ENCODE measurements around the gene SYT7. TPM values are rescaled to one million over a fixed set of nuclear protein-coding genes. Genes with fewer than 3 reads are reported as not detected.

The SYT7 gene
- total and polyA plus RNA-seq, 10 of the 15 experiments (the other 5 are each of a cell fraction or from before 2014, with no cell fraction given): not detected

DNA sequence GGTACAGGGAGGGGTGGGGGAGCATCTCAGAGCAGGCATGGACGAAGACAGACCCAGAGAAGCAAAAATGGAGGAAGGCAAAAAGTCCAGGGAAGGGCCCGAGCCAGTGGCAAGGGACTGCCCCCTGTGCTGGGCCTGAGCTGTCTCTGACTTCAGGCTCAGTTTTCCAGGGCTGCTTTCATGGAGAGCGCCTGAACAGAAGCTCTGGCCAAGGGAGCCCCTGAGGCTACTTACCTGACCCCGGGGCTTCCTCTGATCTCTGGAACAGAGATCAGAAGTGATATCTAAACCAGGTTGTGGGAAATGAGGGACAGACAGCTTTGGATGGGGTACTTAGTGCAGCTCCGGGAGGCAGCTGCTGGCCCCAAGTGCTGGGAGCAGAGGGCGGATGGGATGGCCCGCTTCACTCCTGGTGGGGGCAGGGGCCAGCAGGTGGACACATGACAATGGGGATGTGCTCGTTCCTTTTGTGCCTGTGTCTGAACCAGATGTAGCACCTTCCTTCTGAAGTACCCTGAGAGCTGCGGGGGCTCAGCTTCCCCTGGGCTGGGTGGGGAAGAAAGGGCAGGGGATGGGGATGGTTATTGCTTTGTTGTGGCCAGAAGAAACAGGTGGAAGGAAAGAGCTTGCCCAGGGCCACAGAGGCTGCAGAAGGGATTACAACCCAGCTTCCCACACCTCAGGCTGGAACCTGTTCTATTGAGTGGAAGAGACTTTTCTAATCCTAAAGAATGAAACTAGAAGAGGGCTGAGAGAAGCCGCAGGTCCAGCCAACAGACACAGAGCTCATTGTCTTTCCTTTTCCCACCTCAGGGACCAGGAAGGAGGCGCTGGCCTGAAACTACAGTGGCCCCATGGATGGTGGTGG, 66.6 kb downstream of the SYT7 start (continued):
- TF ChIP-seq, protein P1, sequence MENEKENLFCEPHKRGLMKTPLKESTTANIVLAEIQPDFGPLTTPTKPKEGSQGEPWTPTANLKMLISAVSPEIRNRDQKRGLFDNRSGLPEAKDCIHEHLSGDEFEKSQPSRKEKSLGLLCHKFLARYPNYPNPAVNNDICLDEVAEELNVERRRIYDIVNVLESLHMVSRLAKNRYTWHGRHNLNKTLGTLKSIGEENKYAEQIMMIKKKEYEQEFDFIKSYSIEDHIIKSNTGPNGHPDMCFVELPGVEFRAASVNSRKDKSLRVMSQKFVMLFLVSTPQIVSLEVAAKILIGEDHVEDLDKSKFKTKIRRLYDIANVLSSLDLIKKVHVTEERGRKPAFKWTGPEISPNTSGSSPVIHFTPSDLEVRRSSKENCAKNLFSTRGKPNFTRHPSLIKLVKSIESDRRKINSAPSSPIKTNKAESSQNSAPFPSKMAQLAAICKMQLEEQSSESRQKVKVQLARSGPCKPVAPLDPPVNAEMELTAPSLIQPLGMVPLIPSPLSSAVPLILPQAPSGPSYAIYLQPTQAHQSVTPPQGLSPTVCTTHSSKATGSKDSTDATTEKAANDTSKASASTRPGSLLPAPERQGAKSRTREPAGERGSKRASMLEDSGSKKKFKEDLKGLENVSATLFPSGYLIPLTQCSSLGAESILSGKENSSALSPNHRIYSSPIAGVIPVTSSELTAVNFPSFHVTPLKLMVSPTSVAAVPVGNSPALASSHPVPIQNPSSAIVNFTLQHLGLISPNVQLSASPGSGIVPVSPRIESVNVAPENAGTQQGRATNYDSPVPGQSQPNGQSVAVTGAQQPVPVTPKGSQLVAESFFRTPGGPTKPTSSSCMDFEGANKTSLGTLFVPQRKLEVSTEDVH (IDR thresholded peaks at IDR 0.05; ENCODE audit: low read depth, partially characterized antibody): no peak
- TF ChIP-seq POLR2AphosphoS2 (IDR thresholded peaks at IDR 0.05; ENCODE audit: low read depth, low read length): no peak
- no peak for TF ChIP-seq ESRRA (IDR thresholded peaks at IDR 0.05; ENCODE audit: low read length)
- TF ChIP-seq STAT3 (IDR thresholded peaks at IDR 0.05; ENCODE audit: low read depth, low read length): no peak
- no peak for TF ChIP-seq FOXM1 (IDR thresholded peaks at IDR 0.05; ENCODE audit: low read depth, low read length)
- TF ChIP-seq EGR1 (IDR thresholded peaks at IDR 0.05; ENCODE audit: borderline replicate concordance in 1 of 2, low read depth in 2 of 2, low read length in 2 of 2): no peak

DNA sequence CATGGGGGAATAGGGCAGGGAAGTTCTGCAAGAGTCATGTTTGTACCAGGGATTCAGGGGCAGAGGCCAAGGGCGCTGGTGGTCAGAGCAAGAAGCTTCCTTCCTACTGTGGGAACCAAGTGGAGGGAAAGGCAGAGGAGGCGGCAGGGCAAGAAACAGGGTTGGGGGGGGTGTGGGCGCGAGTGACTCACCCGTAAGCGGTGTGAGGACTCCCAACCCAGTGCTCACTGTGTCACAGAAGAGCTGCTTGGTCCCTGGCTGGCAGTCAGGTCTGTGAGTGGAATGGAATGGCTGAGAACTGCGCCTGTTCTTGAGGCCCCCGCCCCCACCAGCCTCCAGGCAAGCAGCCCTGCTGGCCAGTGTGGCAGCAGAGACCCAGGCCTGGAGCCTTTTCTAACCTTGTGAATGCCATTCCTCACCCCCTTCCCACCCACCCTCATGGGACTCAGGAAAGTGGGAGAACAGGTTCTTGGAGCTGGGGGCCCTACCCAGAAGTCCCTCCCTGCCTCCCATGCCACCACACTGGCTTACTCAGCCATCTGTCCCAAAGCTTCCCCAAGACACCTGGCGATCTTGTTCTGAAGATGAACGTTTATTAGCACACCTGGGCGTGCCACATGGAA, 67.6 kb downstream of the SYT7 start:
- no peaks in the 10 kb centered on the region for H3K4me1 ChIP-seq (ENCODE audit: control insufficient read depth, insufficient read depth, low read length)
- H4K20me1 ChIP-seq (ENCODE audit: control insufficient read depth, insufficient read depth): no peaks in the 10 kb centered on the region; the same call in 1 of the 2 replicates
- intact Hi-C loops (cut with micrococcal nuclease; ENCODE audit: unreplicated experiment) (no loop called here), in situ Hi-C loops (cut with MboI) (no loop called here)
- no peak overlapping the region for H3K4me2 ChIP-seq (ENCODE audit: control insufficient read depth, insufficient read depth)
- no peaks in the 10 kb centered on the region for H3K36me3 ChIP-seq (ENCODE audit: control insufficient read depth in 2 of 2, insufficient read depth in 2 of 2, low read length in 1 of 2)
- POLR2A ChIA-PET: no interaction called here
- RAD21 ChIA-PET (ENCODE audit: unreplicated experiment): no interaction called here
- peaks cover 4 to 5% of the 10 kb centered on the region in 2 experiments; a peak in 2 of 4 replicates for H3K27me3 ChIP-seq (replicated peaks in 1 of 2; ENCODE audit: control insufficient read depth in 2 of 2, insufficient read depth in 2 of 2, low read length in 1 of 2)
- H3K9ac ChIP-seq (ENCODE audit: control insufficient read depth, insufficient read depth, low read length): no peak overlapping the region
- H3K79me2 ChIP-seq (ENCODE audit: control insufficient read depth, insufficient read depth, low read length): no peaks in the 10 kb centered on the region
- no TSS peak for BruUV-seq (replicated peaks)
- no peak for ATAC-seq
- no peak for DNase-seq (ENCODE audit: low read depth, low spot score)
- no peak overlapping the region for H2AFZ ChIP-seq (ENCODE audit: control insufficient read depth, low read depth, low read length)
- CTCF ChIA-PET: interaction anchor here (0.5 to 2.0 kb wide), 5 partner anchors 17 to 125 kb away, joined by 3 to 14 read pairs (median 4); no protein-coding TSS in a partner anchor
- SMC1A ChIA-PET (ENCODE audit: uncharacterized antibody, unreplicated experiment): no interaction called here
- 25% methylated on average over 7 of the region's 11 CpGs for WGBS (ENCODE audit: insufficient coverage, insufficient replicate concordance, low lambda C conversion rate, missing lambda C conversion rate)
- FAIRE-seq: no peak
- H3K4me3 ChIP-seq: no peak overlapping the region
- H3K27ac ChIP-seq (ENCODE audit: control insufficient read depth, insufficient read depth): no peak overlapping the region
- H3K9me3 ChIP-seq (replicated peaks; ENCODE audit: control insufficient read depth, insufficient read depth, low read length): no peaks in the 10 kb centered on the region
- TF ChIP-seq EED (IDR thresholded peaks at IDR 0.05; ENCODE audit: low read depth) (no peak), FOS (IDR thresholded peaks at IDR 0.05; ENCODE audit: borderline replicate concordance, extremely low read depth, insufficient read length) (no peak), RBBP5 (conservative IDR thresholded peaks at IDR 0.05) (no peak)
- TF ChIP-seq, protein P2, sequence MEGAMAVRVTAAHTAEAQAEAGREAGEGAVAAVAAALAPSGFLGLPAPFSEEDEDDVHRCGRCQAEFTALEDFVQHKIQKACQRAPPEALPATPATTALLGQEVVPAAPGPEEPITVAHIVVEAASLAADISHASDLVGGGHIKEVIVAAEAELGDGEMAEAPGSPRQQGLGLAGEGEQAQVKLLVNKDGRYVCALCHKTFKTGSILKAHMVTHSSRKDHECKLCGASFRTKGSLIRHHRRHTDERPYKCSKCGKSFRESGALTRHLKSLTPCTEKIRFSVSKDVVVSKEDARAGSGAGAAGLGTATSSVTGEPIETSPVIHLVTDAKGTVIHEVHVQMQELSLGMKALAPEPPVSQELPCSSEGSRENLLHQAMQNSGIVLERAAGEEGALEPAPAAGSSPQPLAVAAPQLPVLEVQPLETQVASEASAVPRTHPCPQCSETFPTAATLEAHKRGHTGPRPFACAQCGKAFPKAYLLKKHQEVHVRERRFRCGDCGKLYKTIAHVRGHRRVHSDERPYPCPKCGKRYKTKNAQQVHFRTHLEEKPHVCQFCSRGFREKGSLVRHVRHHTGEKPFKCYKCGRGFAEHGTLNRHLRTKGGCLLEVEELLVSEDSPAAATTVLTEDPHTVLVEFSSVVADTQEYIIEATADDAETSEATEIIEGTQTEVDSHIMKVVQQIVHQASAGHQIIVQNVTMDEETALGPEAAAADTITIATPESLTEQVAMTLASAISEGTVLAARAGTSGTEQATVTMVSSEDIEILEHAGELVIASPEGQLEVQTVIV (IDR thresholded peaks at IDR 0.05; ENCODE audit: borderline replicate concordance, partially characterized antibody): no peak
- TF ChIP-seq, protein P3, sequence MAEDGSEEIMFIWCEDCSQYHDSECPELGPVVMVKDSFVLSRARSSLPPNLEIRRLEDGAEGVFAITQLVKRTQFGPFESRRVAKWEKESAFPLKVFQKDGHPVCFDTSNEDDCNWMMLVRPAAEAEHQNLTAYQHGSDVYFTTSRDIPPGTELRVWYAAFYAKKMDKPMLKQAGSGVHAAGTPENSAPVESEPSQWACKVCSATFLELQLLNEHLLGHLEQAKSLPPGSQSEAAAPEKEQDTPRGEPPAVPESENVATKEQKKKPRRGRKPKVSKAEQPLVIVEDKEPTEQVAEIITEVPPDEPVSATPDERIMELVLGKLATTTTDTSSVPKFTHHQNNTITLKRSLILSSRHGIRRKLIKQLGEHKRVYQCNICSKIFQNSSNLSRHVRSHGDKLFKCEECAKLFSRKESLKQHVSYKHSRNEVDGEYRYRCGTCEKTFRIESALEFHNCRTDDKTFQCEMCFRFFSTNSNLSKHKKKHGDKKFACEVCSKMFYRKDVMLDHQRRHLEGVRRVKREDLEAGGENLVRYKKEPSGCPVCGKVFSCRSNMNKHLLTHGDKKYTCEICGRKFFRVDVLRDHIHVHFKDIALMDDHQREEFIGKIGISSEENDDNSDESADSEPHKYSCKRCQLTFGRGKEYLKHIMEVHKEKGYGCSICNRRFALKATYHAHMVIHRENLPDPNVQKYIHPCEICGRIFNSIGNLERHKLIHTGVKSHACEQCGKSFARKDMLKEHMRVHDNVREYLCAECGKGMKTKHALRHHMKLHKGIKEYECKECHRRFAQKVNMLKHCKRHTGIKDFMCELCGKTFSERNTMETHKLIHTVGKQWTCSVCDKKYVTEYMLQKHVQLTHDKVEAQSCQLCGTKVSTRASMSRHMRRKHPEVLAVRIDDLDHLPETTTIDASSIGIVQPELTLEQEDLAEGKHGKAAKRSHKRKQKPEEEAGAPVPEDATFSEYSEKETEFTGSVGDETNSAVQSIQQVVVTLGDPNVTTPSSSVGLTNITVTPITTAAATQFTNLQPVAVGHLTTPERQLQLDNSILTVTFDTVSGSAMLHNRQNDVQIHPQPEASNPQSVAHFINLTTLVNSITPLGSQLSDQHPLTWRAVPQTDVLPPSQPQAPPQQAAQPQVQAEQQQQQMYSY (CRISPR knock-in tag; IDR thresholded peaks at IDR 0.05): no peak

All from GM12878 (cell line).